HepG2 (cell line): ENCODE data around the gene C5AR2.

Experiments
- ATF1 ChIP-seq: IDR thresholded peaks from 2 replicates; pipeline ENCODE4 v1.6.1; 2016; ENCODE audit warnings: mild to moderate bottlenecking, control low read depth
- ATF3 ChIP-seq: sonication (generic); formaldehyde crosslinking; IDR thresholded peaks from 2 replicates; pipeline ENCODE4 v1.4.0; 2020; ENCODE audit warnings: missing genetic modification reagents
- CTCF ChIP-seq: sonication (generic); formaldehyde crosslinking; IDR thresholded peaks from 2 replicates; pipeline ENCODE4 v1.5.0; 2020; ENCODE audit warnings: mild to moderate bottlenecking, missing genetic modification reagents, moderate library complexity
- ELF1 ChIP-seq: sonication (generic); formaldehyde crosslinking; IDR thresholded peaks from 2 replicates; pipeline ENCODE4 v1.4.0; 2020; ENCODE audit warnings: missing genetic modification reagents
- EP300 ChIP-seq, 3 experiments: sonication (generic) in 1 of 3; formaldehyde crosslinking in 1 of 3; IDR thresholded peaks; 2 replicates each; pipeline versions ENCODE4 v1.5.1 to v1.6.1; 2011 to 2020; ENCODE audit warnings: low read depth in 2 of 3, low read length in 2 of 3, borderline replicate concordance in 1 of 3, improper control_type of control experiment in 1 of 3, mild to moderate bottlenecking in 1 of 3, missing genetic modification reagents in 1 of 3, moderate library complexity in 1 of 3
- IKZF1 ChIP-seq: fragments of 450-650 bp; IDR thresholded peaks from 2 replicates; pipeline ENCODE4 v1.7.1; 2016
- POLR2AphosphoS5 ChIP-seq: IDR thresholded peaks from 2 replicates; pipeline ENCODE4 v1.6.1; 2012; ENCODE audit warnings: low read depth, low read length
- RAD51 ChIP-seq: fragments of 450-650 bp; IDR thresholded peaks from 2 replicates; pipeline ENCODE4 v1.6.1; 2016; ENCODE audit warnings: borderline replicate concordance
- RBM39 ChIP-seq: fragments of 200-400 bp; formaldehyde crosslinking; IDR thresholded peaks from one replicate; pipeline ENCODE4 v1.6.1; 2018; ENCODE audit warnings: antibody characterized with exemption, mild to moderate bottlenecking, low read depth, low read length; ENCODE audit not compliant: poor library complexity, severe bottlenecking
- ZBTB33 ChIP-seq: sonication (generic); formaldehyde crosslinking; IDR thresholded peaks from 2 replicates; pipeline ENCODE4 v1.4.0; 2020; ENCODE audit warnings: missing genetic modification reagents
- ZBTB7A ChIP-seq: sonication (generic); formaldehyde crosslinking; IDR thresholded peaks from 2 replicates; pipeline ENCODE4 v1.8.0; 2022; ENCODE audit warnings: mild to moderate bottlenecking, missing genetic modification reagents
- ZHX1 ChIP-seq: sonication (generic); formaldehyde crosslinking; IDR thresholded peaks from 2 replicates; pipeline ENCODE4 v1.8.1; 2022; ENCODE audit warnings: low read depth, mild to moderate bottlenecking, missing genetic modification reagents
- ZNF12 ChIP-seq: sonication (generic); formaldehyde crosslinking; IDR thresholded peaks from 2 replicates; pipeline ENCODE4 v1.5.0; 2020; ENCODE audit warnings: missing genetic modification reagents

- no peak for TF ChIP-seq RAD51
- no peak for TF ChIP-seq RBM39
- no peak for TF ChIP-seq ATF3 (CRISPR knock-in tag)
- TF ChIP-seq ELF1 (CRISPR knock-in tag) = no peak
- TF ChIP-seq CTCF (CRISPR knock-in tag) = no peak
- TF ChIP-seq ZBTB33 (CRISPR knock-in tag) = no peak
- no peak for TF ChIP-seq IKZF1
- TF ChIP-seq EP300 (IDR thresholded peaks at IDR 0.05; ENCODE audit: low read depth in 2 of 2, low read length in 2 of 2) = no peak
- no peak; the same call in 1 of the 2 replicates for TF ChIP-seq EP300 (CRISPR knock-in tag; IDR thresholded peaks at IDR 0.05; ENCODE audit: borderline replicate concordance)
- no peak for TF ChIP-seq ATF1
- TF ChIP-seq ZNF12 (CRISPR knock-in tag) = peak; percentile 36; the same call in 1 of the 2 replicates
- TF ChIP-seq POLR2AphosphoS5 = no peak
- no peak for TF ChIP-seq ZBTB7A (CRISPR knock-in tag)
- TF ChIP-seq ZHX1 (CRISPR knock-in tag) = no peak
These were observed 21.2 kb upstream of the C5AR2 start for GRCh38 chr19:47310819-47311218.
